H1 (cell line): ENCODE data around the gene LRRC46. TPM values are rescaled to one million over a fixed set of nuclear protein-coding genes. Genes with fewer than 3 reads are reported as not detected.

Experiments used
- CTCF ChIA-PET: fragments of 300-600 bp; sonication (Branson Sonifier 250); formaldehyde crosslinking; loops from one replicate; lab custom pipeline; 2021; ENCODE audit not compliant: partially characterized antibody; lab: Charles Lee
- POLR2A ChIA-PET: fragments of 300-600 bp; sonication (Branson Sonifier 250); formaldehyde crosslinking; loops from one replicate; lab custom pipeline; 2021; ENCODE audit warnings: inconsistent platforms; ENCODE audit not compliant: partially characterized antibody; lab: Charles Lee
- DNase-seq, 2 experiments: peaks; one replicate each; pipeline versions ENCODE4 v3.0.0 to v3.0.0-alpha.2; 2010 to 2022; ENCODE audit warnings: low spot score in 2 of 2, low read depth in 1 of 2, mixed read lengths in 1 of 2
- FAIRE-seq: peaks from 2 replicates; lab custom pipeline; 2011; peaks lifted over from hg19 to GRCh38; lab: Jason Lieb, UNC
- H2AFZ ChIP-seq: 2 replicates; pipeline ENCODE4 v1.8.1; 2012; ENCODE audit warnings: low read length, inconsistent platforms
- H2AK5ac ChIP-seq: 2 replicates; pipeline ENCODE4 v1.6.1; 2013; ENCODE audit warnings: low read depth, low read length
- H2BK120ac ChIP-seq: replicated peaks from 2 replicates; pipeline ENCODE3; 2013; ENCODE audit warnings: low read depth, low read length, inconsistent platforms
- H2BK12ac ChIP-seq: 2 replicates; pipeline ENCODE4 v1.6.1; 2013; ENCODE audit warnings: low read depth, low read length
- H2BK15ac ChIP-seq: 2 replicates; pipeline ENCODE4 v1.6.1; 2013; ENCODE audit warnings: low read length
- H2BK20ac ChIP-seq: 2 replicates; pipeline ENCODE4 v1.6.1; 2013; ENCODE audit warnings: low read length
- H2BK5ac ChIP-seq: 2 replicates; pipeline ENCODE4 v1.6.1; 2013; ENCODE audit warnings: low read depth, low read length
- H3K14ac ChIP-seq: 2 replicates; pipeline ENCODE4 v1.6.1; 2013; ENCODE audit warnings: inconsistent platforms; ENCODE audit not compliant: insufficient read length
- H3K18ac ChIP-seq: 2 replicates; pipeline ENCODE4 v1.6.1; 2013; ENCODE audit warnings: low read length; ENCODE audit errors: extremely low read depth
- H3K23ac ChIP-seq: 2 replicates; pipeline ENCODE4 v1.6.1; 2013; ENCODE audit warnings: inconsistent platforms; ENCODE audit not compliant: insufficient read length
- H3K23me2 ChIP-seq: 2 replicates; pipeline ENCODE4 v1.6.1; 2013; ENCODE audit warnings: low read depth, low read length
- H3K27ac ChIP-seq: 2 replicates; pipeline ENCODE4 v1.6.1; 2011; ENCODE audit warnings: low read depth, low read length, inconsistent platforms
- H3K27me3 ChIP-seq, 4 experiments: replicated peaks in 1 of 4; 1 replicate in 1 of 4; 2 replicates in 3 of 4; pipeline versions ENCODE4 v1.6.1 to v1.8.1; 2011 to 2013; ENCODE audit warnings: low read length in 3 of 4, mild to moderate bottlenecking in 3 of 4, inconsistent platforms in 2 of 4, mixed read lengths in 2 of 4, moderate library complexity in 1 of 4; ENCODE audit not compliant: control insufficient read depth in 3 of 4, insufficient read depth in 3 of 4; ENCODE audit errors: extremely low read depth in 1 of 4
- H3K36me3 ChIP-seq, 4 experiments: 2 replicates each; pipeline versions ENCODE4 v1.6.1 to v1.8.1; 2011 to 2013; ENCODE audit warnings: mild to moderate bottlenecking in 4 of 4, low read length in 3 of 4, moderate library complexity in 2 of 4, control low read depth in 1 of 4, inconsistent platforms in 1 of 4; ENCODE audit not compliant: insufficient read depth in 4 of 4, control insufficient read depth in 2 of 4
- H3K4ac ChIP-seq: replicated peaks from 2 replicates; pipeline ENCODE3; 2013; ENCODE audit warnings: low read length, low read depth, mixed read lengths, inconsistent platforms; ENCODE audit not compliant: insufficient read length
- H3K4me1 ChIP-seq, 4 experiments: replicated peaks in 1 of 4; 1 replicate in 1 of 4; 2 replicates in 3 of 4; pipeline versions ENCODE4 v1.6.1 to v1.8.1; 2011 to 2013; ENCODE audit warnings: low read length in 3 of 4, inconsistent platforms in 2 of 4, mixed read lengths in 1 of 4; ENCODE audit not compliant: insufficient read depth in 4 of 4, control insufficient read depth in 3 of 4
- H3K4me2 ChIP-seq, 2 experiments: 2 replicates each; pipeline versions ENCODE4 v1.6.1 to v1.8.1; 2011 to 2013; ENCODE audit warnings: low read depth in 2 of 2, low read length in 2 of 2, control low read depth in 1 of 2, inconsistent platforms in 1 of 2, mild to moderate bottlenecking in 1 of 2; ENCODE audit not compliant: insufficient read depth in 1 of 2
- H3K4me3 ChIP-seq, 4 experiments: fragments of 200-600, 300-600 bp in 1 of 4; sonication (generic), shearing (Covaris generic), sonication (Bioruptor Twin) in 1 of 4; 2 replicates each; pipeline versions ENCODE4 v1.5.1 to v1.8.1; 2011 to 2016; ENCODE audit warnings: low read length in 4 of 4, low read depth in 3 of 4, control low read depth in 2 of 4, inconsistent platforms in 2 of 4, mild to moderate bottlenecking in 2 of 4, mixed read lengths in 1 of 4, moderate library complexity in 1 of 4; ENCODE audit not compliant: insufficient read depth in 2 of 4; ENCODE audit errors: extremely low read depth in 1 of 4
- H3K56ac ChIP-seq: replicated peaks from 2 replicates; pipeline ENCODE3; 2013; ENCODE audit warnings: low read depth, mild to moderate bottlenecking, mixed read lengths, low read length, inconsistent platforms; ENCODE audit not compliant: insufficient read length
- H3K79me1 ChIP-seq: 2 replicates; pipeline ENCODE4 v1.6.1; 2013; ENCODE audit warnings: low read depth, low read length, control low read depth
- H3K79me2 ChIP-seq, 2 experiments: 2 replicates each; pipeline versions ENCODE4 v1.6.1 to v1.8.1; 2012 to 2013; ENCODE audit warnings: low read length in 2 of 2, mild to moderate bottlenecking in 2 of 2, inconsistent platforms in 1 of 2; ENCODE audit not compliant: insufficient read depth in 2 of 2, control insufficient read depth in 1 of 2
- H3K9ac ChIP-seq, 4 experiments: replicated peaks in 1 of 4; 1 replicate in 1 of 4; 2 replicates in 3 of 4; pipeline versions ENCODE4 v1.6.1 to v1.8.1; 2011 to 2013; ENCODE audit warnings: low read depth in 3 of 4, low read length in 3 of 4, control low read depth in 2 of 4, mild to moderate bottlenecking in 2 of 4, moderate library complexity in 2 of 4, inconsistent platforms in 1 of 4; ENCODE audit errors: extremely low read depth in 1 of 4
- H3K9me3 ChIP-seq, 2 experiments: 2 replicates each; pipeline versions ENCODE4 v1.6.1 to v1.8.1; 2012 to 2013; ENCODE audit warnings: mild to moderate bottlenecking in 2 of 2, moderate library complexity in 2 of 2, control low read depth in 1 of 2, inconsistent platforms in 1 of 2, low read depth in 1 of 2, low read length in 1 of 2, mixed read lengths in 1 of 2; ENCODE audit not compliant: insufficient read depth in 2 of 2
- H4K20me1 ChIP-seq, 2 experiments: replicated peaks in 1 of 2; 2 replicates each; pipeline versions ENCODE3 to v1.8.1; 2011 to 2013; ENCODE audit warnings: inconsistent platforms in 2 of 2, low read length in 2 of 2, mild to moderate bottlenecking in 1 of 2; ENCODE audit not compliant: insufficient read depth in 2 of 2, control insufficient read depth in 1 of 2
- H4K5ac ChIP-seq: 2 replicates; pipeline ENCODE4 v1.6.1; 2013; ENCODE audit warnings: low read length, low read depth, mixed read lengths, inconsistent platforms; ENCODE audit not compliant: insufficient read length
- H4K8ac ChIP-seq: 2 replicates; pipeline ENCODE4 v1.8.0; 2013; ENCODE audit warnings: mild to moderate bottlenecking, moderate library complexity, low read length, inconsistent platforms; ENCODE audit not compliant: insufficient read depth; ENCODE audit errors: extremely low read depth
- H4K91ac ChIP-seq: replicated peaks from 2 replicates; pipeline ENCODE3; 2013; ENCODE audit warnings: low read length, mixed read lengths, inconsistent platforms; ENCODE audit not compliant: insufficient read length
- GABPA ChIP-seq: IDR thresholded peaks from 2 replicates; pipeline ENCODE4 v1.6.1; 2011; ENCODE audit warnings: mild to moderate bottlenecking, low read length, moderate library complexity, borderline replicate concordance; ENCODE audit not compliant: insufficient read depth
- NANOG ChIP-seq: IDR thresholded peaks from 2 replicates; pipeline ENCODE4 v1.6.1; 2011; ENCODE audit warnings: low read length, low read depth, mild to moderate bottlenecking, inconsistent platforms; ENCODE audit not compliant: insufficient read depth, poor library complexity, severe bottlenecking
- SRF ChIP-seq: IDR thresholded peaks from 2 replicates; pipeline ENCODE4 v1.6.1; 2011; ENCODE audit warnings: mild to moderate bottlenecking, low read depth, low read length, moderate library complexity
- TAF1 ChIP-seq: IDR thresholded peaks from 2 replicates; pipeline ENCODE4 v1.6.1; 2011; ENCODE audit warnings: mild to moderate bottlenecking, low read depth, low read length
- WGBS, 2 experiments: shearing (Covaris generic) in 1 of 2; methylation state at CpG; one replicate each; pipeline versions ENCODE4 v1.1.6 to v1.1.7; 2013 to 2015; ENCODE audit warnings: low lambda C conversion rate in 2 of 2, mixed read lengths in 2 of 2, inconsistent platforms in 1 of 2, low coverage in 1 of 2, missing lambda C conversion rate in 1 of 2; ENCODE audit not compliant: insufficient replicate concordance in 2 of 2, insufficient coverage in 1 of 2, insufficient read length in 1 of 2; ENCODE audit errors: extremely low coverage in 1 of 2, missing lambda C conversion rate in 1 of 2; 5-methylcytosine and 5-hydroxymethylcytosine counted together
- polyA plus RNA-seq, 7 experiments: library from polyadenylated mRNA; depleted of rRNA in 3 of 7; stranded (reverse) in 5 of 7; unstranded in 2 of 7; fragments of >200 nt in 5 of 7; fragments of 200-250 nt in 2 of 7; gene quantifications; 1 replicate in 5 of 7; 2 replicates in 1 of 7; 4 replicates in 1 of 7; pipeline versions ENCODE4 v1.2.1 to v1.2.3, GENCODE V29; 2011 to 2013; ENCODE audit warnings: missing spikeins in 2 of 7, mixed read lengths in 2 of 7
- total RNA-seq: library from RNA; stranded (reverse); fragmentation: NEBNext Ultra II Directional; extraction: Animal tissue kit (Norgen Biotek cat#: 25700); gene quantifications from 2 replicates; pipeline ENCODE4 v1.2.1, GENCODE V29; 2021

LRRC46 gene
- total and polyA plus RNA-seq, 2 of the 8 experiments (the other 6 are each of a cell fraction or from before 2014, with no cell fraction given), result 0.18 TPM; not detected in 1

DNA sequence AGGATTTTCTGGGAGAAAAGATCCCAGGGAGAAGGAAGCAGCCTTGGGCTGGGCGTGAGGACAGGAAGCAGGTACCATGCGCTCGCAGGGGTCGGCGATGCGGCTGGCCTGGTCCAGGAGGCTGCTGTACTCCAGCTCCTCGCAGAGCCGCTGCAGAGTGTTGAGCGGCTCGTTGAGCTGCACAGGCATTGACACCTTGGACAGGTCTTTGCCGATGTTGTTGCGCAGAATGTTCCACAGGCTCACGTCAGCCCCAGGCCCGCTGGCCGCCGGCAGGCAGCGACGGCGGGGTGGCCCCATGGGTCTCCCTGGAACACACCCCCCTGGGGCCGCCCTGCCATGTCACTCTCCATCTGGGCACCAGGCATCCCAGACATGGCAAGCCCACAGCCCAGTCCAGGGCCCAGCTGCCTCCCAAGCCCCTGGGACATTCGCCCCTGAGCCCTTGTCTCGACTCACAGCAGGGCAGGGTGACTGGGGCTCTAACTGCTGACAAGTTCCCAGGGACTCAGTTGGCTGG is 17.9 kb upstream of the LRRC46 start:
- Histone ChIP-seq H4K91ac (no peak overlapping the region), H3K14ac (no peak overlapping the region), H3K56ac (no peak overlapping the region), H3K9me3 (no peaks in the 10 kb centered on the region), H2AFZ (no peak overlapping the region), H2BK15ac (no peak overlapping the region), H2BK12ac (no peak overlapping the region), H3K18ac (no peak overlapping the region), H3K27ac (no peak overlapping the region), H3K4ac (no peak overlapping the region), H4K8ac (no peak overlapping the region), H3K79me1 (no peaks in the 10 kb centered on the region; the same call in none of the 2 replicates), H2BK20ac (no peak overlapping the region), H3K27me3 (no peaks in the 10 kb centered on the region), H4K20me1 (peaks cover 0 to 3% of the 10 kb centered on the region in 2 experiments), H3K9ac (no peak overlapping the region), H4K5ac (no peak overlapping the region), H2BK5ac (no peak overlapping the region), H3K4me2 (no peak overlapping the region), H3K79me2 (no peaks in the 10 kb centered on the region), H2BK120ac (no peak overlapping the region), H3K36me3 (peaks cover 0 to 2% (median 0%) of the 10 kb centered on the region in 4 experiments; a peak in 1 of 8 replicates), H3K23me2 (no peaks in the 10 kb centered on the region), H3K23ac (no peak overlapping the region), H3K4me1 (no peaks in the 10 kb centered on the region; a peak in 1 of 7 replicates), H2AK5ac (no peak overlapping the region), H3K4me3 (no peak overlapping the region)
- FAIRE-seq (no peak), DNase-seq (no peak)
- WGBS, 2 experiments, result 95% methylated on average over 22 of the region's 22 CpGs; no CpG with 5 or more reads in 1 of the 2 experiments
- CTCF ChIA-PET, result interaction anchor here (1.1 to 1.4 kb wide), 2 partner anchors 33 to 71 kb away, joined by 3 to 4 read pairs; no protein-coding TSS in a partner anchor
- POLR2A ChIA-PET, result no interaction called here
- TF ChIP-seq NANOG (no peak), GABPA (no peak), TAF1 (no peak), SRF (no peak)
